Measurements from ENCODE around the gene PRKCE. TPM values are rescaled to one million over a fixed set of nuclear protein-coding genes. Genes with fewer than 3 reads are reported as not detected.

Gene PRKCE
- total and polyA plus RNA-seq, 2 donors (not counting 3 experiments of a cell fraction or from before 2014, with no cell fraction given), result 27.9 to 33.9 TPM

GRCh38 chr2:45722477-45722876, 71.0 kb downstream of the PRKCE start:
- H3K27ac ChIP-seq (ENCODE audit: insufficient read depth, low read depth, low read length), result no peak overlapping the region
- FAIRE-seq, result no peak
- H3K9me3 ChIP-seq (replicated peaks; ENCODE audit: control insufficient read depth, insufficient read depth, low read length), result no peaks in the 10 kb centered on the region
- H3K9me1 ChIP-seq (replicated peaks; ENCODE audit: control insufficient read depth, extremely low read depth, insufficient read depth, low read length), result no peaks in the 10 kb centered on the region
- BruUV-seq (replicated peaks), result no TSS peak
- no peak overlapping the region for H3K4me2 ChIP-seq (ENCODE audit: insufficient read depth, low read length)
- H3K79me2 ChIP-seq (ENCODE audit: control insufficient read depth, insufficient read depth, low read length), result no peaks in the 10 kb centered on the region
- TF ChIP-seq, protein P1, sequence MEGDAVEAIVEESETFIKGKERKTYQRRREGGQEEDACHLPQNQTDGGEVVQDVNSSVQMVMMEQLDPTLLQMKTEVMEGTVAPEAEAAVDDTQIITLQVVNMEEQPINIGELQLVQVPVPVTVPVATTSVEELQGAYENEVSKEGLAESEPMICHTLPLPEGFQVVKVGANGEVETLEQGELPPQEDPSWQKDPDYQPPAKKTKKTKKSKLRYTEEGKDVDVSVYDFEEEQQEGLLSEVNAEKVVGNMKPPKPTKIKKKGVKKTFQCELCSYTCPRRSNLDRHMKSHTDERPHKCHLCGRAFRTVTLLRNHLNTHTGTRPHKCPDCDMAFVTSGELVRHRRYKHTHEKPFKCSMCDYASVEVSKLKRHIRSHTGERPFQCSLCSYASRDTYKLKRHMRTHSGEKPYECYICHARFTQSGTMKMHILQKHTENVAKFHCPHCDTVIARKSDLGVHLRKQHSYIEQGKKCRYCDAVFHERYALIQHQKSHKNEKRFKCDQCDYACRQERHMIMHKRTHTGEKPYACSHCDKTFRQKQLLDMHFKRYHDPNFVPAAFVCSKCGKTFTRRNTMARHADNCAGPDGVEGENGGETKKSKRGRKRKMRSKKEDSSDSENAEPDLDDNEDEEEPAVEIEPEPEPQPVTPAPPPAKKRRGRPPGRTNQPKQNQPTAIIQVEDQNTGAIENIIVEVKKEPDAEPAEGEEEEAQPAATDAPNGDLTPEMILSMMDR (IDR thresholded peaks at IDR 0.05; ENCODE audit: extremely low read depth in 1 of 2, insufficient read depth in 1 of 2, low read depth in 1 of 2, low read length in 2 of 2), result no peak
- TF ChIP-seq MAX (IDR thresholded peaks at IDR 0.05; ENCODE audit: insufficient read depth, insufficient read length) (no peak), FOS (IDR thresholded peaks at IDR 0.05; ENCODE audit: borderline replicate concordance, insufficient read depth, low read length) (no peak), POLR2AphosphoS5 (IDR thresholded peaks at IDR 0.05; ENCODE audit: insufficient read depth, low read depth, low read length) (no peak), EZH2 (IDR thresholded peaks at IDR 0.05; ENCODE audit: borderline replicate concordance, low read depth, low read length, severe bottlenecking) (no peak)
- no peaks in the 10 kb centered on the region for H3K4me1 ChIP-seq (ENCODE audit: control insufficient read depth, extremely low read depth, insufficient read depth, low read length)
- dilution Hi-C loops (cut with MboI; ENCODE audit: extremely low pct_ligation_motif_present, low sequenced_read_pairs), result no loop called here
- no peak overlapping the region for H3K4me3 ChIP-seq (replicated peaks in 1 of 3; ENCODE audit: insufficient read depth in 1 of 3, low read depth in 1 of 3, low read length in 3 of 3)
- intact Hi-C loops (cut with micrococcal nuclease), result loop anchor here (5.0 kb wide), 1 partner anchor 40 kb away; no protein-coding TSS in a partner anchor
- H3K9ac ChIP-seq (replicated peaks; ENCODE audit: extremely low read depth, insufficient read depth, low read length), result no peak overlapping the region
- H4K20me1 ChIP-seq (replicated peaks; ENCODE audit: control insufficient read depth, extremely low read depth, insufficient read depth, low read length), result no peaks in the 10 kb centered on the region
- no peaks in the 10 kb centered on the region for H3K27me3 ChIP-seq (ENCODE audit: control insufficient read depth in 2 of 2, insufficient read depth in 2 of 2, low read length in 2 of 2)
- ChIA-PET POLR2A (no interaction called here), CTCF (no interaction called here)
- no peak for DNase-seq (ENCODE audit: low read depth, low spot score)
- H2AFZ ChIP-seq (ENCODE audit: low read depth, low read length), result no peak overlapping the region
- H3K36me3 ChIP-seq (ENCODE audit: control insufficient read depth in 2 of 2, extremely low read depth in 1 of 2, insufficient read depth in 2 of 2, low read length in 2 of 2), result no peaks in the 10 kb centered on the region

DNA sequence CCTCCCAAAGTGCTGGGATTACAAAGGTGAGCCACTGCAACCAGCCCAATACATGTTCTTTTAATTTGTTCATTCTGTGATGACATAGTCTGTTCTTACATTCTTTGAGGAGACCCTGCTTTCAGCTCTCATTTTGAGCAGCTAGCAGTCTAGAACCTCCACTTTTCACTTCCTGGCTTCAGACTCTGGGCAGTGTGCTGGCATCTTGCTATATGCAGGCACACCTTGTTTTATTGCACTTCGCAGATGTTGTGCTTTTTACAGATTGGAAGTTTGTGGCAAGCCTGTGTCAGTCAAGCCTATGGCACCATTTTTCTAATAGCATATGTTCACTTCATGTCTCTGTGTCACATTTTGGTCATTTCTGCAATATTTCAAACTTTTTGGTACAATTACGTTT, 72.4 kb downstream of the PRKCE start:
- intact Hi-C loops (cut with micrococcal nuclease), result loop anchor here (5.0 kb wide), 1 partner anchor 42 kb away; no protein-coding TSS in a partner anchor
- Histone ChIP-seq H3K27ac (ENCODE audit: insufficient read depth, low read depth, low read length) (no peak overlapping the region), H3K9ac (replicated peaks; ENCODE audit: extremely low read depth, insufficient read depth, low read length) (no peak overlapping the region), H3K9me3 (replicated peaks; ENCODE audit: control insufficient read depth, insufficient read depth, low read length) (no peaks in the 10 kb centered on the region), H3K27me3 (ENCODE audit: control insufficient read depth in 2 of 2, insufficient read depth in 2 of 2, low read length in 2 of 2) (no peaks in the 10 kb centered on the region), H3K79me2 (ENCODE audit: control insufficient read depth, insufficient read depth, low read length) (no peaks in the 10 kb centered on the region), H3K4me3 (replicated peaks in 1 of 3; ENCODE audit: insufficient read depth in 1 of 3, low read depth in 1 of 3, low read length in 3 of 3) (no peak overlapping the region), H3K4me1 (ENCODE audit: control insufficient read depth, extremely low read depth, insufficient read depth, low read length) (no peaks in the 10 kb centered on the region), H3K36me3 (ENCODE audit: control insufficient read depth in 2 of 2, extremely low read depth in 1 of 2, insufficient read depth in 2 of 2, low read length in 2 of 2) (no peaks in the 10 kb centered on the region), H2AFZ (ENCODE audit: low read depth, low read length) (no peak overlapping the region), H3K4me2 (ENCODE audit: insufficient read depth, low read length) (no peak overlapping the region), H4K20me1 (replicated peaks; ENCODE audit: control insufficient read depth, extremely low read depth, insufficient read depth, low read length) (no peaks in the 10 kb centered on the region), H3K9me1 (replicated peaks; ENCODE audit: control insufficient read depth, extremely low read depth, insufficient read depth, low read length) (no peaks in the 10 kb centered on the region)
- ChIA-PET CTCF (no interaction called here), POLR2A (no interaction called here)
- no TSS peak for BruUV-seq (replicated peaks)
- DNase-seq (ENCODE audit: low read depth, low spot score) (no peak), FAIRE-seq (no peak)
- dilution Hi-C loops (cut with MboI; ENCODE audit: extremely low pct_ligation_motif_present, low sequenced_read_pairs), result no loop called here
- TF ChIP-seq JUN (IDR thresholded peaks at IDR 0.05; ENCODE audit: borderline replicate concordance, insufficient read depth, insufficient read length, low read depth), result no peak
- TF ChIP-seq POLR2A (IDR thresholded peaks at IDR 0.05; ENCODE audit: low read depth, low read length), result no peak
- no peak for TF ChIP-seq GATA2 (IDR thresholded peaks at IDR 0.05; ENCODE audit: insufficient read depth, insufficient read length, low read depth, low read length)
- TF ChIP-seq, protein P1 (IDR thresholded peaks at IDR 0.05; ENCODE audit: extremely low read depth in 1 of 2, insufficient read depth in 1 of 2, low read depth in 1 of 2, low read length in 2 of 2), result no peak
- no peak for TF ChIP-seq MAX (IDR thresholded peaks at IDR 0.05; ENCODE audit: insufficient read depth, insufficient read length)
- no peak for TF ChIP-seq EZH2 (IDR thresholded peaks at IDR 0.05; ENCODE audit: borderline replicate concordance, low read depth, low read length, severe bottlenecking)
- no peak for TF ChIP-seq POLR2AphosphoS5 (IDR thresholded peaks at IDR 0.05; ENCODE audit: insufficient read depth, low read depth, low read length)
- TF ChIP-seq MYC (IDR thresholded peaks at IDR 0.05; ENCODE audit: low read depth, low read length), result no peak
- TF ChIP-seq FOS (IDR thresholded peaks at IDR 0.05; ENCODE audit: borderline replicate concordance, insufficient read depth, low read length), result no peak
